IMR-90 (cell line): ENCODE results near the gene DIP2C. TPM values are rescaled to one million over a fixed set of nuclear protein-coding genes. Genes with fewer than 3 reads are reported as not detected.

Source experiments
- ATAC-seq: fragments of 200-7000 bp; cut with Tn5 transposase; 2 replicates; pipeline ENCODE4 v1.9.1; 2020; ENCODE audit warnings: low read depth, mild to moderate bottlenecking, moderate library complexity
- BruUV-seq: library from RNA; stranded (reverse); fragments of 400-500 nt; replicated peaks from 2 replicates; lab custom pipeline; 2021; lab: Mats Ljungman, UMichigan
- CTCF ChIA-PET: fragments of 300-600 bp; formaldehyde crosslinking; extraction: SDS; loops from one replicate; lab custom pipeline; 2021; ENCODE audit warnings: antibody characterized with exemption; lab: Yijun Ruan, JAX
- POLR2A ChIA-PET: fragments of 300-600 bp; sonication (Branson Sonifier 250); formaldehyde crosslinking; loops from one replicate; lab custom pipeline; 2022; ENCODE audit warnings: antibody characterized with exemption; ENCODE audit not compliant: unreplicated experiment; lab: Charles Lee
- DNase-seq: peaks from one replicate; pipeline ENCODE4 v3.0.0; 2013
- H2AFZ ChIP-seq: replicated peaks from 2 replicates; pipeline ENCODE3; 2013; ENCODE audit warnings: low read length, mild to moderate bottlenecking; ENCODE audit not compliant: poor library complexity
- H2AK5ac ChIP-seq: 2 replicates; pipeline ENCODE4 v1.6.1; 2013; ENCODE audit warnings: low read depth, low read length, inconsistent platforms
- H2AK9ac ChIP-seq: replicated peaks from 2 replicates; pipeline ENCODE3; 2013; ENCODE audit warnings: mild to moderate bottlenecking, low read depth, low read length, moderate library complexity; ENCODE audit not compliant: poor library complexity
- H2BK120ac ChIP-seq: 2 replicates; pipeline ENCODE4 v1.6.1; 2013; ENCODE audit warnings: low read depth, low read length, inconsistent platforms
- H2BK15ac ChIP-seq: 3 replicates; pipeline ENCODE4 v1.6.1; 2013; ENCODE audit warnings: low read depth, low read length, inconsistent platforms
- H2BK20ac ChIP-seq: 2 replicates; pipeline ENCODE4 v1.6.1; 2013; ENCODE audit warnings: low read depth, mild to moderate bottlenecking, inconsistent platforms, low read length, moderate library complexity
- H2BK5ac ChIP-seq: 2 replicates; pipeline ENCODE4 v1.6.1; 2013; ENCODE audit warnings: mild to moderate bottlenecking, low read depth, low read length, inconsistent platforms; ENCODE audit not compliant: poor library complexity, severe bottlenecking
- H3K14ac ChIP-seq: replicated peaks from 2 replicates; pipeline ENCODE4 v1.6.1; 2013; ENCODE audit warnings: low read depth, low read length, inconsistent platforms
- H3K18ac ChIP-seq: 2 replicates; pipeline ENCODE4 v1.6.1; 2013; ENCODE audit warnings: low read depth, low read length, control low read depth
- H3K23ac ChIP-seq: 2 replicates; pipeline ENCODE4 v1.6.1; 2013; ENCODE audit warnings: low read depth, low read length, inconsistent platforms
- H3K27ac ChIP-seq: 2 replicates; pipeline ENCODE4 v1.5.1; 2013; ENCODE audit warnings: mild to moderate bottlenecking, control low read depth, low read length; ENCODE audit not compliant: insufficient read depth
- H3K27me3 ChIP-seq: 2 replicates; pipeline ENCODE4 v1.6.1; 2013; ENCODE audit warnings: low read length; ENCODE audit not compliant: control insufficient read depth, insufficient read depth
- H3K36me3 ChIP-seq: 2 replicates; pipeline ENCODE4 v1.6.1; 2013; ENCODE audit warnings: low read length, mixed read lengths; ENCODE audit not compliant: control insufficient read depth, insufficient read depth
- H3K4ac ChIP-seq: 2 replicates; pipeline ENCODE4 v1.6.1; 2013; ENCODE audit warnings: low read depth, low read length, inconsistent platforms
- H3K4me1 ChIP-seq: 2 replicates; pipeline ENCODE4 v1.6.1; 2013; ENCODE audit warnings: low read length, mixed read lengths; ENCODE audit not compliant: control insufficient read depth, insufficient read depth
- H3K4me2 ChIP-seq: 2 replicates; pipeline ENCODE4 v1.6.1; 2013; ENCODE audit warnings: low read depth, mild to moderate bottlenecking, control low read depth, low read length, moderate library complexity
- H3K4me3 ChIP-seq: 2 replicates; pipeline ENCODE4 v1.5.1; 2013; ENCODE audit warnings: low read depth, mild to moderate bottlenecking, control low read depth, low read length, moderate library complexity; ENCODE audit not compliant: insufficient read depth
- H3K56ac ChIP-seq: 2 replicates; pipeline ENCODE4 v1.6.1; 2013; ENCODE audit warnings: low read length, inconsistent platforms; ENCODE audit not compliant: insufficient read depth; ENCODE audit errors: extremely low read depth
- H3K79me1 ChIP-seq, 2 experiments: 2 replicates each; pipeline ENCODE4 v1.6.1; 2013; ENCODE audit warnings: low read length in 2 of 2, inconsistent platforms in 1 of 2, low read depth in 1 of 2
- H3K9ac ChIP-seq: 2 replicates; pipeline ENCODE4 v1.6.1; 2013; ENCODE audit warnings: low read depth, low read length, control low read depth
- H3K9me1 ChIP-seq: 2 replicates; pipeline ENCODE4 v1.6.1; 2013; ENCODE audit warnings: low read length, inconsistent platforms; ENCODE audit not compliant: insufficient read depth
- H3K9me3 ChIP-seq: 2 replicates; pipeline ENCODE4 v1.6.1; 2013; ENCODE audit warnings: low read length; ENCODE audit not compliant: control insufficient read depth, insufficient read depth
- H4K20me1 ChIP-seq: 2 replicates; pipeline ENCODE4 v1.6.1; 2013; ENCODE audit warnings: low read length, inconsistent platforms; ENCODE audit not compliant: insufficient read depth
- H4K5ac ChIP-seq: 2 replicates; pipeline ENCODE4 v1.6.1; 2013; ENCODE audit warnings: mild to moderate bottlenecking, low read depth, low read length, control low read depth
- H4K8ac ChIP-seq, 2 experiments: 2 replicates each; pipeline ENCODE4 v1.6.1; 2013; ENCODE audit warnings: low read depth in 2 of 2, low read length in 2 of 2, control low read depth in 1 of 2, inconsistent platforms in 1 of 2
- H4K91ac ChIP-seq: 2 replicates; pipeline ENCODE4 v1.6.1; 2013; ENCODE audit warnings: low read depth, low read length, inconsistent platforms; ENCODE audit not compliant: insufficient read depth
- BHLHE40 ChIP-seq: fragments of 150-350 bp; IDR thresholded peaks from 2 replicates; pipeline ENCODE4 v1.6.1; 2016; ENCODE audit warnings: mild to moderate bottlenecking, low read depth, low read length
- CEBPB ChIP-seq: IDR thresholded peaks from 2 replicates; pipeline ENCODE4 v1.6.1; 2012; ENCODE audit warnings: low read depth, low read length, improper control_type of control experiment
- CTCF ChIP-seq: conservative IDR thresholded peaks from 2 replicates; pipeline ENCODE4 v1.5.1; 2012; ENCODE audit warnings: mild to moderate bottlenecking, low read depth, low read length, improper control_type of control experiment
- ELK1 ChIP-seq: fragments of 150-350 bp; IDR thresholded peaks from 2 replicates; pipeline ENCODE4 v1.6.1; 2016; ENCODE audit warnings: low read depth, mild to moderate bottlenecking, low read length, moderate library complexity, borderline replicate concordance
- FOS ChIP-seq: fragments of 150-350 bp; IDR thresholded peaks from 2 replicates; pipeline ENCODE4 v1.6.1; 2016; ENCODE audit warnings: low read depth, low read length
- MAFK ChIP-seq: IDR thresholded peaks from 2 replicates; pipeline ENCODE4 v1.6.1; 2012; ENCODE audit warnings: low read depth, low read length, improper control_type of control experiment
- MAZ ChIP-seq: IDR thresholded peaks from 2 replicates; pipeline ENCODE4 v1.6.1; 2012; ENCODE audit warnings: low read depth, mild to moderate bottlenecking, low read length, improper control_type of control experiment, moderate library complexity, borderline replicate concordance
- MXI1 ChIP-seq: IDR thresholded peaks from 2 replicates; pipeline ENCODE4 v1.6.1; 2012; ENCODE audit warnings: low read depth, mild to moderate bottlenecking, low read length, moderate library complexity, borderline replicate concordance
- RAD21 ChIP-seq: IDR thresholded peaks from 2 replicates; pipeline ENCODE4 v1.6.1; 2012; ENCODE audit warnings: low read length, improper control_type of control experiment
- RCOR1 ChIP-seq: IDR thresholded peaks from 2 replicates; pipeline ENCODE4 v1.6.1; 2012; ENCODE audit warnings: mild to moderate bottlenecking, low read length, improper control_type of control experiment; ENCODE audit not compliant: insufficient replicate concordance
- RFX5 ChIP-seq: IDR thresholded peaks from 2 replicates; pipeline ENCODE4 v1.8.0; 2012; ENCODE audit warnings: low read depth, mild to moderate bottlenecking, low read length, moderate library complexity
- SMC3 ChIP-seq: fragments of 150-350 bp; IDR thresholded peaks from 2 replicates; pipeline ENCODE4 v1.6.1; 2016; ENCODE audit warnings: low read depth, mild to moderate bottlenecking, antibody characterized with exemption, low read length, moderate library complexity
- WGBS, 2 experiments: methylation state at CpG; one replicate each; pipeline versions ENCODE4 v1.1.5 to v1.1.7; 2013; ENCODE audit warnings: missing lambda C conversion rate in 2 of 2; ENCODE audit not compliant: insufficient read length in 1 of 2; ENCODE audit errors: extremely low coverage in 2 of 2; 5-methylcytosine and 5-hydroxymethylcytosine counted together
- dilution Hi-C: fragments of 300-500 bp; cut with HindIII; formaldehyde crosslinking; loops from one replicate; pipeline ENCODE4 v1.14.3; 2018; ENCODE audit warnings: low sequenced_read_pairs; ENCODE audit not compliant: unreplicated experiment
- in situ Hi-C: fragments of 300-500 bp; cut with MboI; formaldehyde crosslinking; loops from 3 replicates; pipeline ENCODE4 v1.14.3; 2019; ENCODE audit warnings: low sequenced_read_pairs, inconsistent platforms, mixed read lengths
- intact Hi-C: fragments of 100-400 bp; cut with micrococcal nuclease; formaldehyde crosslinking; loops from 2 replicates; pipeline ENCODE4 v1.10.0; 2022
- polyA plus RNA-seq, 3 experiments: library from polyadenylated mRNA; depleted of rRNA; stranded (reverse); fragments of >200 nt; gene quantifications; 2 replicates each; pipeline ENCODE4 v1.2.3, GENCODE V29; 2012; ENCODE audit warnings: low replicate concordance in 1 of 3
- total RNA-seq: library from RNA; depleted of rRNA; stranded (reverse); fragments of >200 nt; gene quantifications from 2 replicates; pipeline ENCODE4 v1.2.3, GENCODE V29; 2012

Gene DIP2C
- total and polyA plus RNA-seq, 2 of the 4 experiments (the other 2 are of a cell fraction), result 8.6 to 17.3 TPM

DNA sequence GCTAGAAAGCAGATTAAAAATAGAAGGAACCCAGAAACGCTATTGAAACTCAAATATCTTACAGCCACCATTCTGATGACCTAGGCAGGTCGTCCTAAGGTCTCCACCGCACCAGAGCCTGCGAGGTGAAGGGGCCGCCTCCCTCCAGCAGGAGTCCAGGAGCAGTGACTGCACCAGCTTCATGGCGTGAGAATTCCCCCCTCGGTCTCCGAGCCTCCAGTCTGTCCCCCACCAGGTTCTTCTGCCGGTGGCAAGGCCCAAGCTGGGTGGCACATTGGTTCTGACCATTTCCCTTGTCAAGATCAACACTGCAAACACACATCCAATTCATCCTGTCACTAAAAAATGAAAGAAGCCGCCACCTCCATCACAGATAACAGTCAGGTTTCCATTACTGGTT is 98.7 kb downstream of the DIP2C start:
- Histone ChIP-seq H3K27me3 (no peaks in the 10 kb centered on the region), H2AFZ (no peak overlapping the region), H3K4me1 (peaks cover 15% of the 10 kb centered on the region), H2BK120ac (no peak overlapping the region), H2BK15ac (no peak overlapping the region), H4K91ac (no peak overlapping the region), H3K4ac (no peak overlapping the region), H3K9me1 (peaks cover 27% of the 10 kb centered on the region), H3K18ac (no peak overlapping the region), H2AK5ac (no peak overlapping the region), H3K9ac (no peak overlapping the region), H4K5ac (no peak overlapping the region), H3K4me2 (no peak overlapping the region), H4K8ac (no peak overlapping the region), H3K9me3 (no peaks in the 10 kb centered on the region), H3K4me3 (no peak overlapping the region), H2AK9ac (no peak overlapping the region), H3K27ac (no peak overlapping the region), H2BK5ac (no peak overlapping the region), H3K23ac (no peak overlapping the region), H4K20me1 (peaks cover 38% of the 10 kb centered on the region), H3K36me3 (0 out of 2 replicates have a peak, but pooled peaks cover 1% of the 10 kb centered on the region), H3K56ac (no peak overlapping the region), H3K79me1 (peaks cover 26 to 92% of the 10 kb centered on the region in 2 experiments), H3K14ac (no peak overlapping the region), H2BK20ac (no peak overlapping the region)
- DNase-seq (no peak), ATAC-seq (no peak)
- BruUV-seq, result no TSS peak
- dilution Hi-C loops (no loop called here), in situ Hi-C loops (no loop called here), intact Hi-C loops (no loop called here)
- CTCF ChIA-PET, result no interaction called here
- 97% methylated on average over 5 of the region's 10 CpGs; no CpG with 5 or more reads in 1 of the 2 experiments for WGBS, 2 experiments
- TF ChIP-seq FOS (no peak), CTCF (no peak), RFX5 (no peak), MAFK (no peak), CEBPB (no peak), RCOR1 (no peak), MAZ (no peak), ELK1 (no peak), RAD21 (no peak), SMC3 (no peak), BHLHE40 (no peak), MXI1 (no peak)
- POLR2A ChIA-PET, result no interaction called here
